ENCODE data around the gene C2CD2L. TPM values are rescaled to one million over a fixed set of nuclear protein-coding genes. Genes with fewer than 3 reads are reported as not detected.

C2CD2L gene
- total RNA-seq, 1 experiment from 2014 or later, result 13.5 TPM

GRCh38 chr11:119153049-119153818, 46.1 kb downstream of the C2CD2L start:
- H3K27me3 Mint-ChIP-seq (ENCODE audit: insufficient read depth, unreplicated experiment), result peaks cover under 1% of the 10 kb centered on the region
- ChIA-PET CTCF (interaction anchor here (0.5 to 3.6 kb wide), 7 partner anchors 9 to 171 kb away, joined by 3 to 25 read pairs (median 7); no protein-coding TSS in a partner anchor), POLR2A (interaction anchor here (0.6 kb wide), 2 partner anchors 29 to 209 kb away, joined by 3 to 4 read pairs; no protein-coding TSS in a partner anchor)

DNA sequence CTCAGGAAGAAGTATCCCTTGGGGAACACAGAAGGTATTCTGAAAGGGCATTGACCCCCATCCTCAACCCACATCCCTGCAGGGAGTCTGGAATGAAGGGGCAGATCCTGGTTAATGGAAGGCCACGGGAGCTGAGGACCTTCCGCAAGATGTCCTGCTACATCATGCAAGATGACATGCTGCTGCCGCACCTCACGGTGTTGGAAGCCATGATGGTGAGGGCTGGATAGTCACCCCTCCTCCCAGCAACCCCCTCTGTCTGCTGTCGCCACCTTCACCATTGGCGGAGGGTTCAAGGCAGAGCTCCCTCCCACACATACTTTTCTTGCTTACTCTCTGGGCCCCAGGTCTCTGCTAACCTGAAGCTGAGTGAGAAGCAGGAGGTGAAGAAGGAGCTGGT, 47.0 kb downstream of the C2CD2L start:
- ChIA-PET CTCF (interaction anchor here (0.6 to 3.6 kb wide), 7 partner anchors 10 to 570 kb away, joined by 3 to 25 read pairs (median 5); no protein-coding TSS in a partner anchor), POLR2A (interaction anchor here (0.6 to 1.8 kb wide), 3 partner anchors 15 to 50 kb away, joined by 3 to 7 read pairs (median 3); partner anchors contain the start of genes C2CD2L and NLRX1)
- Mint-ChIP-seq H3K36me3 (ENCODE audit: insufficient read depth, unreplicated experiment) (no peaks in the 10 kb centered on the region), H3K9me3 (ENCODE audit: unreplicated experiment) (no peaks in the 10 kb centered on the region), H3K27me3 (ENCODE audit: insufficient read depth, unreplicated experiment) (no peaks in the 10 kb centered on the region), H3K27ac (ENCODE audit: low read depth, unreplicated experiment) (no peak overlapping the region), H3K4me3 (ENCODE audit: unreplicated experiment) (no peak overlapping the region), H3K4me1 (ENCODE audit: insufficient read depth, unreplicated experiment) (peaks cover 5% of the 10 kb centered on the region)
- BruUV-seq (replicated peaks), result no TSS peak
- TF ChIP-seq, protein P1, sequence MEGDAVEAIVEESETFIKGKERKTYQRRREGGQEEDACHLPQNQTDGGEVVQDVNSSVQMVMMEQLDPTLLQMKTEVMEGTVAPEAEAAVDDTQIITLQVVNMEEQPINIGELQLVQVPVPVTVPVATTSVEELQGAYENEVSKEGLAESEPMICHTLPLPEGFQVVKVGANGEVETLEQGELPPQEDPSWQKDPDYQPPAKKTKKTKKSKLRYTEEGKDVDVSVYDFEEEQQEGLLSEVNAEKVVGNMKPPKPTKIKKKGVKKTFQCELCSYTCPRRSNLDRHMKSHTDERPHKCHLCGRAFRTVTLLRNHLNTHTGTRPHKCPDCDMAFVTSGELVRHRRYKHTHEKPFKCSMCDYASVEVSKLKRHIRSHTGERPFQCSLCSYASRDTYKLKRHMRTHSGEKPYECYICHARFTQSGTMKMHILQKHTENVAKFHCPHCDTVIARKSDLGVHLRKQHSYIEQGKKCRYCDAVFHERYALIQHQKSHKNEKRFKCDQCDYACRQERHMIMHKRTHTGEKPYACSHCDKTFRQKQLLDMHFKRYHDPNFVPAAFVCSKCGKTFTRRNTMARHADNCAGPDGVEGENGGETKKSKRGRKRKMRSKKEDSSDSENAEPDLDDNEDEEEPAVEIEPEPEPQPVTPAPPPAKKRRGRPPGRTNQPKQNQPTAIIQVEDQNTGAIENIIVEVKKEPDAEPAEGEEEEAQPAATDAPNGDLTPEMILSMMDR (IDR thresholded peaks at IDR 0.05; ENCODE audit: unreplicated experiment), result no peak
- no peak for DNase-seq (ENCODE audit: unreplicated experiment)
- intact Hi-C loops (cut with micrococcal nuclease), result no loop called here

More at GRCh38 chr11:119153049-119153818, 46.1 kb downstream of the C2CD2L start:
- Mint-ChIP-seq H3K9me3 (ENCODE audit: unreplicated experiment) (no peaks in the 10 kb centered on the region), H3K27ac (ENCODE audit: low read depth, unreplicated experiment) (no peak overlapping the region), H3K4me3 (ENCODE audit: unreplicated experiment) (no peak overlapping the region), H3K36me3 (ENCODE audit: insufficient read depth, unreplicated experiment) (no peaks in the 10 kb centered on the region), H3K4me1 (ENCODE audit: insufficient read depth, unreplicated experiment) (peaks cover 5% of the 10 kb centered on the region)
- DNase-seq (ENCODE audit: unreplicated experiment), result no peak
- no TSS peak for BruUV-seq (replicated peaks)
- TF ChIP-seq, protein P1 (IDR thresholded peaks at IDR 0.05; ENCODE audit: unreplicated experiment), result no peak
- intact Hi-C loops (cut with micrococcal nuclease), result no loop called here

DNA sequence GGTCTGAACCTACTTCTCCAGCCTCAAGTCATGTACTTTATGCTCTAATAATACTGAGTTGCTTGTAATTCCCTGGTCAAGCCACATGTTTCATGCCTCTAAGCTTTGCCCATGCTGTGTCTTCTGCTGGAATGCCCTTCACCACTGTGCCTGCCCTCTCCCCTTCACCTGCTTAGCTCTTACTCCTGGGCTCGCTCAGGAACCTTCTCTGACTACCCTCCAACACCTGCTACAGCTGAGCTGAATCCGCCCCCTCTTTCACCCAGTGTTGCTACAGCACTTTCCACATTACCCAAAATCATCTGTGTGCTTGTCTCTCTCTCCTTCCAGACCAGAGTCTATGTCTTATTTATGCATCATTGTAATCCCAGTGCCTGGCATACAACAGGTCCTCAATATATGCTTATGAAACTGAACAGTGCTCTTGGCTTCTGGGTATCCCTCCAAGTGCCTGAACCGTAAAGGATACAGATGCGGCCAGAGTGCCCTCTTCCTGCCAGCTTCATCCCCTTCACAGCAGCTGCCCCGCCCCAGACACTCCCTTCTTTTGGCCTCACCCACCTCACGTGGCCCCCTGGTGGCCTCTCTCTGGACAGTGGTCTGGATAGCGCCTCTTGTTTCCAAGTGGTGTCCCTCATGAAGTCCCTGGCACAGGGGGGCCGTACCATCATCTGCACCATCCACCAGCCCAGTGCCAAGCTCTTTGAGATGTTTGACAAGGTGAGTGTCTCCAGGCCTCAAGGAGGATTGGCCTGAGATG, 48.8 kb downstream of the C2CD2L start:
- Mint-ChIP-seq H3K36me3 (ENCODE audit: insufficient read depth, unreplicated experiment) (no peaks in the 10 kb centered on the region), H3K27ac (ENCODE audit: low read depth, unreplicated experiment) (no peak overlapping the region), H3K4me1 (ENCODE audit: insufficient read depth, unreplicated experiment) (peaks cover 5% of the 10 kb centered on the region), H3K4me3 (ENCODE audit: unreplicated experiment) (no peak overlapping the region), H3K9me3 (ENCODE audit: unreplicated experiment) (no peaks in the 10 kb centered on the region), H3K27me3 (ENCODE audit: insufficient read depth, unreplicated experiment) (peaks cover 10% of the 10 kb centered on the region)
- no TSS peak for BruUV-seq (replicated peaks)
- ChIA-PET CTCF (interaction anchor here (3.6 kb wide), 1 partner anchor 11 kb away, joined by 25 read pairs; no protein-coding TSS in a partner anchor), POLR2A (interaction anchor here (0.6 to 1.8 kb wide), 4 partner anchors 9 to 35 kb away, joined by 3 to 7 read pairs (median 4); partner anchors contain the start of genes HINFP and NLRX1)
- peak; percentile 46 for DNase-seq (ENCODE audit: unreplicated experiment)
- TF ChIP-seq, protein P1 (IDR thresholded peaks at IDR 0.05; ENCODE audit: unreplicated experiment), result no peak
- intact Hi-C loops (cut with micrococcal nuclease), result no loop called here

GRCh38 chr11:119156496-119156895, 49.4 kb downstream of the C2CD2L start:
- H3K9me3 Mint-ChIP-seq (ENCODE audit: unreplicated experiment), result no peaks in the 10 kb centered on the region
- DNase-seq (ENCODE audit: unreplicated experiment), result no peak
- peaks cover 10% of the 10 kb centered on the region for H3K27me3 Mint-ChIP-seq (ENCODE audit: insufficient read depth, unreplicated experiment)
- H3K36me3 Mint-ChIP-seq (ENCODE audit: insufficient read depth, unreplicated experiment), result no peaks in the 10 kb centered on the region
- H3K4me1 Mint-ChIP-seq (ENCODE audit: insufficient read depth, unreplicated experiment), result peaks cover 5% of the 10 kb centered on the region
- intact Hi-C loops (cut with micrococcal nuclease), result no loop called here
- POLR2A ChIA-PET, result interaction anchor here (1.1 kb wide), 1 partner anchor 72 kb away, joined by 3 read pairs; the partner anchor contains the start of gene HMBS
- no peak overlapping the region for H3K27ac Mint-ChIP-seq (ENCODE audit: low read depth, unreplicated experiment)
- BruUV-seq (replicated peaks), result no TSS peak
- TF ChIP-seq, protein P1 (IDR thresholded peaks at IDR 0.05; ENCODE audit: unreplicated experiment), result no peak
- CTCF ChIA-PET, result interaction anchor here (1.2 to 3.6 kb wide), 2 partner anchors 12 to 166 kb away, joined by 3 to 25 read pairs; no protein-coding TSS in a partner anchor
- H3K4me3 Mint-ChIP-seq (ENCODE audit: unreplicated experiment), result no peak overlapping the region

Measured in MCF 10A (cell line).